ENCODE measurements around the gene BHLHE40. TPM values are rescaled to one million over a fixed set of nuclear protein-coding genes. Genes with fewer than 3 reads are reported as not detected.

BHLHE40 gene
- polyA plus RNA-seq, 3 donors, result 20.2 to 167 (median 23.4) TPM

- Histone ChIP-seq H3K9ac (ENCODE audit: insufficient read depth, low read length, poor library complexity, severe bottlenecking) (no peak overlapping the region), H3K4me2 (replicated peaks; ENCODE audit: extremely low read depth, low read length, poor library complexity, severe bottlenecking) (no peak overlapping the region), H3K27ac (ENCODE audit: low read depth in 1 of 2, low read length in 2 of 2) (no peak overlapping the region), H4K20me1 (ENCODE audit: insufficient read depth, low read length) (no peaks in the 10 kb centered on the region), H3K9me3 (replicated peaks in 1 of 2; ENCODE audit: control insufficient read depth in 1 of 2, insufficient read depth in 1 of 2, low read length in 2 of 2) (no peaks in the 10 kb centered on the region), H3K4me1 (ENCODE audit: control insufficient read depth in 1 of 2, insufficient read depth in 2 of 2, low read length in 2 of 2) (peaks cover 53 to 70% of the 10 kb centered on the region in 2 donors), H3K4me3 (replicated peaks in 1 of 3; ENCODE audit: low read depth in 2 of 3, low read length in 3 of 3) (no peak overlapping the region), H2AFZ (ENCODE audit: insufficient read depth, low read depth, low read length, poor library complexity, severe bottlenecking) (no peak overlapping the region), H3K79me2 (ENCODE audit: insufficient read depth, low read length) (no peaks in the 10 kb centered on the region), H3K36me3 (replicated peaks in 1 of 2; ENCODE audit: control insufficient read depth in 1 of 2, insufficient read depth in 2 of 2, low read length in 2 of 2) (no peaks in the 10 kb centered on the region), H3K27me3 (ENCODE audit: control insufficient read depth in 2 of 2, insufficient read depth in 2 of 2, low read length in 2 of 2) (no peaks in the 10 kb centered on the region)
- Mint-ChIP-seq H3K9me3 (peaks cover 0 to 3% (median 0%) of the 10 kb centered on the region in 7 donors), H3K27me3 (ENCODE audit: low read depth in 3 of 3) (peaks cover 0 to 6% (median 3%) of the 10 kb centered on the region in 3 donors), H3K36me3 (peaks cover 2 to 6% of the 10 kb centered on the region in 2 donors), H3K27ac (peak overlapping the region in 2 of 7 donors; percentile 32 to 52), H3K4me3 (no peak overlapping the region), H3K4me1 (peaks cover 64% of the 10 kb centered on the region)
- 100% methylated on average over 2 of the region's 12 CpGs for WGBS (ENCODE audit: insufficient coverage)
- intact Hi-C loops (cut with micrococcal nuclease), result loop anchor here in 1 of 2 donors (10.0 kb wide), 2 partner anchors 115 to 185 kb away; partner anchors contain the start of gene ARL8B
- TF ChIP-seq CTCF (IDR thresholded peaks at IDR 0.05), result no peak
- DNase-seq, result no peak
These were observed 30.4 kb downstream of the BHLHE40 start for GRCh38 chr3:5009506-5010109.

DNA sequence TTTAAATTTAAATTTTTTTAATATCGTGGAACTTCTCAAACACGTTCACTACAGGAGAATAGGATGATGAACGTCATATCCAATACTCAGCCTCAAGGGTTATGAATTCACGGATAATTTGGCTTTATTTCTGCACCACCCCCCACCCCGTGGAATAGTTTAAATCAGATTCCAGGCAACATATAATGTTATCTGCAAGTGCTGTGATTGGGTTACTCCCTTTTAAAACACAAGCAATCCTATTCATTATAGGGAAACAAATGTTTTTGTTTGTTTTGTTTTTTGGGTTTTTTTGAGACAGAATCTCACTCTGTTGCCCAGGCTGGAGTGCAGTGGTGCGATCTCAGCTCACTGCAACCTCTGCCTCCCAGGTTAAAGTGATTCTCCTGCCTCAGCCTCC lies 30.9 kb downstream of the BHLHE40 start:
- Histone ChIP-seq H2AFZ (ENCODE audit: insufficient read depth, low read depth, low read length, poor library complexity, severe bottlenecking) (no peak overlapping the region), H3K27me3 (ENCODE audit: control insufficient read depth in 2 of 2, insufficient read depth in 2 of 2, low read length in 2 of 2) (no peaks in the 10 kb centered on the region), H3K27ac (ENCODE audit: low read depth in 1 of 2, low read length in 2 of 2) (no peak overlapping the region), H4K20me1 (ENCODE audit: insufficient read depth, low read length) (no peaks in the 10 kb centered on the region), H3K9ac (ENCODE audit: insufficient read depth, low read length, poor library complexity, severe bottlenecking) (no peak overlapping the region), H3K4me1 (ENCODE audit: control insufficient read depth in 1 of 2, insufficient read depth in 2 of 2, low read length in 2 of 2) (peaks cover 53 to 70% of the 10 kb centered on the region in 2 donors), H3K9me3 (replicated peaks in 1 of 2; ENCODE audit: control insufficient read depth in 1 of 2, insufficient read depth in 1 of 2, low read length in 2 of 2) (no peaks in the 10 kb centered on the region), H3K36me3 (replicated peaks in 1 of 2; ENCODE audit: control insufficient read depth in 1 of 2, insufficient read depth in 2 of 2, low read length in 2 of 2) (no peaks in the 10 kb centered on the region), H3K4me2 (replicated peaks; ENCODE audit: extremely low read depth, low read length, poor library complexity, severe bottlenecking) (no peak overlapping the region), H3K4me3 (replicated peaks in 1 of 3; ENCODE audit: low read depth in 2 of 3, low read length in 3 of 3) (no peak overlapping the region), H3K79me2 (ENCODE audit: insufficient read depth, low read length) (no peaks in the 10 kb centered on the region)
- no peak overlapping the region for H3K4me3 Mint-ChIP-seq
- H3K9me3 Mint-ChIP-seq, result peaks cover 0 to 3% (median 0%) of the 10 kb centered on the region in 7 donors
- H3K36me3 Mint-ChIP-seq, result peaks cover 2 to 8% of the 10 kb centered on the region in 2 donors
- 100% methylated on average over 1 of the region's 6 CpGs for WGBS (ENCODE audit: insufficient coverage)
- no peak for DNase-seq
- H3K4me1 Mint-ChIP-seq, result peaks cover 67% of the 10 kb centered on the region
- no peak for TF ChIP-seq CTCF (IDR thresholded peaks at IDR 0.05)
- intact Hi-C loops (cut with micrococcal nuclease), result loop anchor here in 1 of 2 donors (10.0 kb wide), 2 partner anchors 115 to 185 kb away; partner anchors contain the start of gene ARL8B
- no peak overlapping the region for H3K27ac Mint-ChIP-seq
- peaks cover 0 to 6% (median 3%) of the 10 kb centered on the region in 3 donors for H3K27me3 Mint-ChIP-seq (ENCODE audit: low read depth in 3 of 3)
